Kidney tubule cell (primary cell): ENCODE data around the gene CTDSPL.
A peak's percentile ranks its signal among the peaks of the same experiment; 100 is the strongest.

ENCODE experiments used
- DNase-seq: peaks from one replicate; pipeline ENCODE4 v3.0.0-alpha.2; 2018; ENCODE audit warnings: low spot score

CTDSPL gene

DNA sequence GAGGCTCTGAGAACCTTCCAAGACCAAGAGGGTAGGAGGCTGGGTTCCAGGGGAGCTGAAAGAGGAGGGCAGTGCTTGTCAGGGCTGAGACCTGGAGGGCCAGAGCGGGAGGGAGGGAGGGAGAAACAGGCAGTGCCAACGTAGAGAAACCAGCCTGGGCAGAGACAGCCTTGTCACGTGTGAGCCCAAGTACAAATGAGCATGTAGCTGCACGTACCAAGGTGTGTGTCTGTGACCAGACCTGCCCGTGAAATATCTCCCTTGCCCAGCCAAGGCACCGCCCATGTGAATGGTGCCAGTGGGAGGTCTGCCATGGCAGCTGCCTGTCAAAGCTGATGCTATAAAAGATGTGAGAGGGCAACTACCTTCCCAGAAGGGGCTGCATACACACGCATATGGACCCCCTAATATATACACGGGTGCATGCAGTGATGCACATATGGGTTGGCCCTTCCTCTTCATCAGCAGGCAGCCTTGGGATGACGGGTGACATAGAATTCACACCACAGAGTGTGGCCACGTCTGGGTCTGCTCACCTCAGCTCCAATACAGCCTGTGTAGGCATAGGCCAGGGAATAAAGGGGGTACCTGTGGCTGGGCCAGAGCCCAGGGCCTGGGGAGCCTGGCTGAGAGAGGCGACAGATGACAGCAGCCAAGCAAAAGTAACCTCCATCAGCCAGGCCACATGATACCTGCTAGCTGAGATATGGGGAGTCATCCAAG is 7.8 kb upstream of the CTDSPL start:
- no peak for DNase-seq

DNA sequence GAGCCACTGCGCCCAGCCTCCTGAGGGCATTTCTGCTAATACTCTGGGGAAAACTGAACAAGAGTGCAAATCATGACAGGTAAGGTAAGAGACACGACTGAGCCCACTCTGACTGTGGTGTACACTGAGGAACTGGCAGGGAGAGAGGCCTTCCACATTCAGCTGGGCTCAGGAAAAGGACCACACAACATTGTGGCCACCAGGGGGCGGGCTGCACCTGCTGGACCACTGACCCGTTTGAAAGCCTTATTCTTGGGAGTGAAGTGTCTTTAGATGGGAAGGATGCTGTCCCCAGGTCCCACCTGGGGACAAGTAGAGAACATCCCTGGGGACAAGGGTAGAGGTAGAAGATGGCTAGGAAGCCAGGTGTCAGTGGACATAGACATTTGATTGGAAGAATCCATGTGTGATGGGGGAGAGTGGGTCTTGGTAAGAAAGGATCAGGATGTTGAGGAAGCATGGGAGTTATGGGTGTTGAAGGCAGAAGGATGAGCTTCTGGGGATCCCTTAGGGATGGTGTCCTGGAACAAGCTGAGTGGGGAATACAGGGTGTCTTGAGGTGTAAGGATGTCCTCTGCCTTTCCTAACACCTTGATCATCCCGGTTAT is 6.2 kb upstream of the CTDSPL start:
- DNase-seq: peak; percentile 72

DNA sequence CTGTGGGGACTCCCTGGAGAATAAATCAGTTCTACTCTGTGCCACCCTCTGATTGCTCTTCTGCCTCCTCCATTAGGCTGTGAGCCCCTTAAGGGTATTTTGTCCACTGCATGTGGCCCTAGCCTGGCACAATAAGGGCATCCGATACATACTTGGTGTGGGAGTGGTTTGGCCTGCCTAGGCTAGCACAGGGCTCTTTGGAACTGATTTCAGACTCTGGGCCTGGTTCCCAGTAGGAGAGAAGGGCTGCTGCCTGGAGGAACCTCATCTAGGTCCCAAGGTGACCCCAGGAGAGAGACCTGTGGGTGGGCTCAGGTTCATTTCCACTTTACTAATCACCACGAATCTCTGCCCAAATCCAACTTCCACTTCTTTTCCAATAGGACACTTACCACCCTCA is 5.3 kb upstream of the CTDSPL start:
- no peak for DNase-seq

DNA sequence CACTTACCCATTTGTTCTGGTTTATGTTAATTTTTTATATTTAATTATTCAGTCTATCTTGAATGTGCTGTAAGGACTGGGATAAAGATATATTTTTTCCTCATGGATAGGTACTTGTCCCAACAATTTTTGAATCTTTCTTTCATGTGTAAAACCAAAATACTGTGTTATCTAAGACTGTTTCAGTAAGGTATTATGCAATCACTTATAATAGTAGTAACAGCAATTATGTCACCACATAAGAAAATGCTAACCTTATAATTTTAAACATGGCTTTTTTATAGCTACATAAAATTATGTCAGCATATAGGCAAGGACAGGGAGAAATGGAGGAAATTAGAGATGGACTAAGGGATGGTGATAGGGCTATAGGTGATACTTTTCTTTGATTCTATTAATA is 2.9 kb upstream of the CTDSPL start:
- no peak for DNase-seq

DNA sequence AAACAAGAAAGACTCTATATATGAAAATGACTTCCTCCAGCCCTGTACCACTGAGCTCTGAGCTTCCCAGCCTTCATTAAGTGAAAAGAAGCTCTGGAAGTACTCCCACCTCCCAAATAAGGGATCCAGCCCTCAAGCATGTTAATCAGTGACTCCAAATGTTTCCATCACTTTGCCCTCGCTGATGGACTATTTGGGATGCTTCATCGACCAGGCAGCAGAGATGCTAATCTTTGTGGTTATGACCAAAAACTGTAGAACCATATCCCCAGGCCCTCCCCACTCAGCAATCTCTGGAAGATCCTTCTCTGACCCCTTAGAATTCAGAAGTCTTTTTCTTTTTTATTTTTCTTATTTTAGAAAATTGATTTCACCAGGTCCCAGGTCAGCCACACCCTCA is 2.3 kb upstream of the CTDSPL start:
- DNase-seq: peak; percentile 8

DNA sequence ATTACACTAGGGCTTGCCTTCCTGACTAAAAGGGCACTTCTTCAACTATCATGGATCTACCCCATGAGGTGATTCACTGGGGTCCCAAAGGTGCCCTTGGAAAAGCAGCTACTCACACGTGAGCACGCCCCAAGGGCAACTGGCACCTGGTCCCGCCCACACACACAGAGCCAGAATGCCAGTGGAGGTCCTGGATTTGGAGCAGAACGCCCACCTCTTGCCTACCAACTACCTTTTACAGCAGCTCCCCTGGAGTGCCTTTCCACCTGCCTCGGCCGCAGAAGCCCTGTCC is 1.8 kb upstream of the CTDSPL start:
- DNase-seq: no peak

DNA sequence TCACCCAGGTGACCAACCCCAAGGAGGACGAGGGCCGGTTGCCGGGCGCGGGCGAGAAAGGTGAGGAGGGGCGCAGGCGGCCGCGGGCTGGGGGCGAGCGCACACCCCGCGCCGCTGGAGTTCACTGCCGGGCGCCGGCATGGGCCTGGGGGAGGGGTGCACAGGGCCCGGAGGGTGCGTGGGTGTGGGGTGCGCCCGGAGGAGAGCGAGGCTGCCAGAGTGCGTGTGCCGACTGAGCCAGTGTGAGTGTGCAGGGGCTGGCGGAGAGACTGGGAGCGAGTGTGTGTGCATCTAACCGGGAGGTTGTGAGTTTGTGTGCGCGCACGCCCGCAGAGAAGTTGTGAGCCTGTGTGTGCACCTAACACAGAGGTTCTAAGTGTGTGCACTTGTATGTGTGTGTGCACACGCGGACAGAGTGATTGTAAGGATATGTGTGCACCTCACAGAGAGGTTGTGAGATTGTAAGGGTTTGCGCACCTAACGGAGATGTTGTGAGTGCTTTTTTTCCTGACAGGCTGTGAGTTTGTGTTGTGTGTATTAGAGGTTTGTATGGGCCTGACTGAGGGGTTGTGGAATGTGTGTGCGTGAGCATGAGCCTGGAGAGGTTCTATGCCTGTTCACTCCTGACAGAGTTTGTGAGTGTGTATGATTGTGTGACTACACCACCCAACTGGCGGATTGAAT is 681 bp downstream of the CTDSPL start:
- peak; percentile 57 for DNase-seq

DNA sequence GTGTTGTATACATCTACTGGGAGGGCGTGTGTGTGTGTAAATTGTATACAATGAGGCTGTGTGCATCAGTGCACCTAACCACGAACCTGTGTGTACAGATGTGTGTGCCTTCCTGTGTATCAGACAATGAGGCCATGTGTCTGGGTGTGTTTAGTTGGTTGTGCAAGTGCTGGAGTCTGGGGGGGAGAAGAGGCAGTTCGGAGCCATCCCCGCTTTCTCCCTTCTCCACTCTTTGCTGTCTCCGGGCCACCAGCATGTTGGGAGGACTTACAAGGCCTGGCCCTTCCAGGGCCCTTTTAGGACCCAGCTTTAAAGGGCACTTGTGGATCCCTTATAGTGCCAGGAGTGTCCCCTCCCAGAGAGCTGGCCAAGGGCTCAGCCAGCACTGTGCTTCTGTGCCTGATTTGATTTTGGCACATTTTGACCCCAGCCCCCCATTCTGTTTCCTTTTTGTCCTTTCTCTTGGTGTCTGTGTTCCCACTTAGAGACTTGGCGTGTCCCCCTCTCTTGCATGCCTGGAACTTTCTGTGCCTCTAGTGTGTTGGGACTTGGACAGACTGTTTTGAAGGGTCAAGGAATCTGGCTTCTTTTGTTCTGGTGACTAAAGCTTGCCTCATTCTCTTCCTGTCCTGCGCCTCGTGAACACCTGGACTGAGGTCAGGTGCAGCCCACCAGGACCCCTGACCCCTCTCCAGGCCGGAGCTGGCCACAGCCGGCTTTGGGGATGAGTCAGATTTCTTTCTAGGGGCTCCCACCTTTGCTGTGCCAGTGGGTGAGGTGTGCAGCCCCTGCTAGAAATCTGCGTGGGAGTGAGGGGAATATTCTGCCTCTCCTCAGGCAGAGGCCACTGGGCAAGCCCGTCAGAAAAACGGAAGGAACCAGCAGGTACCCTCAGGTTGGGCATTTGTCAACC is 1.5 kb downstream of the CTDSPL start:
- peak; percentile 42 for DNase-seq

DNA sequence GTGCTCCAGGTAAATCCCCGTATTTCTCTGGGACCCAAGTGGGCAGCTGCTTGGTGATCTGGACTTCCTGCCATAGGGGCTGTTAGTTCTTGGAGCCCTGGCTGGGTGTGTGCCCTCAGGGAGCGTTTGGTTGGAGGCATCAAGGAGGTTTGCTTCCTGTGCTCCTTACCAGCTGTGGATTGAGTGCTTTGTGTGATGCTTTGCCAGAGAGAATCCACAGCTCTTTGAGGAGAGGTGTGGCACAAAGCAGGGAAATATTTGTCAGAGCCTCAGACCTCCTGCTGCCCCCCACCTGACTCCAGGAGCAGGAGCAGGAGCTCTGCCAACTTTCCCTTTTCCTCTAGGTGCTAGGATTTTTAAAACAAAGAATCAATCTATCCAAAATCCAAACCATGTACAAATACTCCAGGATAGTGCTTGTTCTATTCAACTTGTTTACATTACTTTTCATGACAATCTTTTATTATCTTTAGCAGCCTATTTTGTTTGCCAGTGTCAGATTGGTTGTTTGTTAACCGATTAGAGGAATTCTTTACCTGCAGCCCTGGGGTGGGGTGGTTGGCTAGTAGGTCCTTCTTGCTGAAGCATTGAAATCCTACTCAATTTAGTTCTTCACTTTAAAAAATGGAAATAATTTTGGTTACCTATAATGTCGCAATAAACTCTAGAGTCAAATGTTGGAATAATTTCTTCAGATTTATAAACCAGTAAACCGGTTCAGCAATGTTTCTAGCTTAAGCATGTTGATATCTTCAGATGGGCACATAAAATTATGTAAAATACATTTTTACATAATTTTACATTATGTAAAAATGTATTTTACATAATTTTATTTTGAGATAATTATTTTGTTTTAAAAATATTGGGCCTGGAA is 2.5 kb downstream of the CTDSPL start:
- peak; percentile 31 for DNase-seq

DNA sequence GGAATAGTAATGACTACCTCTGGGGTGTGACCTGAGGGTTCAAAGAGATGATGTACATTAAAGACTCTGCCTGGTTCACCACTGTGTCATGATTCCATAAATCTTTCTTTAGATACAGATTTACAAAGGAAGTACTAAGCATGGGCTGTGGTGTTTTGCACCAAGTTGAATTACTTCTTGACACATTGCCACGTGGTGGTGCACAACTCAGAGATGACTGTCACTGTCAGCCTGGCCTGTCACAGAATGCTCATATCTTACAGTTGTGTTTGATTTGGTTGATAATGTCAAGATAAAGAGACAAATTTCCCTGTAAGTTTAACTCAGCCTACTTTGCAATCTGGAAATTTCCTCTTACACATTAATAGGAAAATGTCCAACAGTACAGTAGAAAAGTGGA is 3.2 kb downstream of the CTDSPL start:
- no peak for DNase-seq

DNA sequence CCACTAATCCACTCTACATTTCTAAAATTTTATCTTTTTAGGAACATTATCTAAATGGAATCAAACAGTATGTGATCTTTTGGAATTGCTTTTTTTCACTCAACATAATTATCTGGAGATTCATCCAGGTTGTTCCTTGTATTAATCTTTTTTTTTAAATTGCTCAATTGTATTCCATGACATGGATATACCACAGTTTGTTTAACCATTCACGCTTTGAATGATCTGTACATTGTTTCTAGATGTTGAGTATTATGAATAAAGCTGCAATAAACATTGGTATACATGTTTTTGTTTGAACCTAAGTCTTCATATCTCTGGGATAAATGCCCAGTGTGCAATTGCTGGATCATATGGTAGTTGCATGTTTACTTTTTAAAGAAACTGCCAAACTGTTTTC is 5.5 kb downstream of the CTDSPL start:
- no peak for DNase-seq

DNA sequence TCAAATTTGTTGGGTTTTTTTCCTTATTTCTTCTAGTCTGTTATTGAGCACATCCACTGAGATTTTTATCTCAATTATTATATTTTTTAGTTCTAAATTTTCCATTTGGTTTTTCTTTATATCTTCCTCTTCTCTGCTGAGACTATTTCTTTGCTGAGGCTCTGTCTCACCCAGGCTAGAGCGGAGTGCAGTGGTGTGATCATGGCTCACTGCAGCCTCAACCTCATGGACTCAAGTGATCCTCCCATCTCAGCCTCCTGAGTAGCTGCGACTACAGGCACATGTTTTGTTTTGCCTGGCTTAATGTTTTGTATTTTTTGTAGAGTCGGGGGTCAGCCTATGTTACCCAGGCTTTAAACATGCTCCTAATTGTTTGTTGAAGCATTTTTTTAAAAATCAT is 10.2 kb downstream of the CTDSPL start:
- no peak for DNase-seq

DNA sequence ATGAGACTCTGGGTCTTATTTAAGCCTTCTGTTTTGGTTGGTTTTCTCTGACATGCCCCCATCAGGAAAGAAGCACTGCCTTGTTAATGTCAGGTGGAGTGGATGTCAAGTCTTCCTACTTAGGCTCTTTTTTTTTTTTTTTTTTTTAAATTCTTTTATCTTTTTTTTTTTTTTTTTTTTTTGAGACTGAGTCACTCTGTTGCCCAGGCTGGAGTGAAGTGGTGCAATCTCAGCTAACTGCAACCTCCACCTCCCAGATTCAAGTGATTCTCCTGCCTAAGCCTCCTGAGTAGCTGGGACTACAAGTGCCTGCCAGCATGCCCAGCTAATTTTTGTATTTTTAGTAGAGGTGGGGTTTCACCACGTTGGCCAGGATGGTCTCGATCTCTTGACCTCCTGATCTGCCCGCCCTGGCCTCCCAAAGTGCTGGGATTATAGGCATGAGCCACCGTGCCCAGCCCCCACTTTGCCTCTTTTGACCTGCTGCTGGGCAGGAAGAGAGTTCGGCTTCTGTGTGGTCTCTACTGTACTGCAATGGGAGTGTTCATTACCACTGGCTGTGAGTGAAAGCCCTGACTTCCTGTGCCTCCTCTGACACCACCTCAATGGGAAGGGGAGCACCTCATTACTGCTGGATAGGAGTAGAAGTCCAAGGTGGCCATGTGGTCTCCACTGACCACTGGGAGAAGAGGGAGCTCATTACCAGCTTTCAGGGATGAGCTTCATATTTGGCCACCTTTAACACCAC is 10.9 kb downstream of the CTDSPL start:
- no peak for DNase-seq

DNA sequence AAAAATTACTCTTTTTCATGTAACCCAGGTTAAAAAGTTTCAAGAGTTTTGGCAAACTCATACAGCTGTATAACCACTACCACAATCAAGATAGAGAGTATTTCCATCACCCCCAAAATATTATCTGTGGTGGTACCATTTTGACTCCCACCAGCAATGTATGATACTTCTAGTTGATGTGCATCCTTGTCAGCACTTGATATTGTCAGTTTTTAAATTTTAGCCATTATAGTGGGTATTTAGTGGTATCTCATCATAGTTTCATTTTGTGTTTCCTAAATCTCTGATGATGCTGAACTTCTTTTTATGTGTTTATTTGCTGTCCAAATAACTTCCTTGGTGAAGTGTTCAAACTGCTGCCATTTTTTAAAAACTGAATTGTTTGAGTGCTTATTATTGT is 14.6 kb downstream of the CTDSPL start:
- DNase-seq: no peak

DNA sequence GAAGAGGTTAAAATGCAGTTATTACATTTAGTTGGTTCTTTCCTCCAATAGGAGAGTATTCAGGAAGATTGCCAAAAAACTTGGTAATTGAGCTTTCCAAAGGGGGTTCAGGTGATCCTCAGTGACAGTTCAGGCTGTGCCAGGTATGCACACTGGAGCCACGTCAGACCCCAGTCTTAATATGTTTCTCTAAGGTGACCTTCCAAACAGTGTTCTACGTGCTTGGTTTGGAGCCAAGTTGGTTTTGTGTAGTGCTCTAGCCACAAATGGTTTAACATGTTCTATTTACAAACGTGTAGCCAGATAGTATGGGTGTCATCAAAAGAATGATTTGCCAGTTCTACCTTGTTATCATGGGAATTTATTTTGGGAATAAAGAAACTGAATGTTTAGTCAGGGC is 21.0 kb downstream of the CTDSPL start:
- no peak for DNase-seq

DNA sequence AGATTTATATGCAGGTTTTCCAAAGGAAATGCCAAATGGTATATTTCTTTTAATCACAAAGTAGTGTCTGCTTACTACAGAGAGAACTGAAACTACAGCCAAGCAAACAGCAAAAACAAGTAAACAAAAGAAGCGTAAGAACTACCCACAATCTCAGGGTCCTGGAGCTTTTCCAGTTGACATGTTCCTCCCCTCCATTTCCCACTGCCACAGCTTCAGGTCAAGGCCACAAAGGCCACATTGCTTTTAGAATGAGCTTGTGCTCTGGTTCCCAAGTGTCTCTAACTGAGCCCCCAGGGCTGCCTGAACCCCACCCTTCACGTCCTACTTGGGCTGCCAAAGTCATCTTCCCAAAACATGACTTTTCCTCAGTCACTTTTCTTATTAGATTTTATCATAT is 24.1 kb downstream of the CTDSPL start:
- DNase-seq: no peak

DNA sequence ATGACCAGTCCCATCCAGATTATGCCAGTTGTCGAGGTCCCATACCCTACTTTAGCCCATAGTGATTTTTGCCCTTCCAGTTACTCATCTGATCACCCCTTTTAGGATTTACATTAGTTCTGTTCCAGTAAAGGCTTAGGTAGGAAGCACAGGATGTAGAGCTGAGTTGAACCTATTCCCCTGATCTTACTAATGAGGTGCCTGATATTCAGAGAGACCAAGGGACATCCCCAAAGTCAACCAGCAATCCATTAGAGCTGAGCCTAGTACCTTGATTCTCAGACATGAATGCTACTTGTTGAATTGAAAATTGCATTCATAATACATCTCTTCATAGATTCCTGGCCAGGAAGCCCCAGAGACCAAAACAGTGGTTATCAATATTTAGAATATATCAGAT is 24.7 kb downstream of the CTDSPL start:
- DNase-seq: no peak

DNA sequence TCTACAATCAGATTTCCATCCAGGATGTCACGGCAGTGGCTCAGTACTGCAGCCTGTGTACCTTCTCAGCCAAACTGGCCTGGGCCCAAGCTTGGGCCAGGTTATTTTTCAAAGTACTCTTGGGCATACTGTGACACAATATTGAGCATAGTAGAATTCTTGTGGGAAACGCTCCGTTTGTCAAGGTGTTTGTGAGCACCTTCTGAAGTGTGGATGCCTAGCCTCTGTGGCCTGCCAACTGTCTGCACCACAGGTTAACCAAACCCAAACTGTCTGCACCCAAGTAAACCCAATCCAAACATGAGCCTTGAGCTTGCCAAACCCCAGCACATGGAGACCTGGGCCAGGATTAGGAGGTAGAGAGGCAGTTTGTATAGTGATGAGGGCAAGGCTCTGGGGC is 25.4 kb downstream of the CTDSPL start:
- DNase-seq: peak; percentile 59

DNA sequence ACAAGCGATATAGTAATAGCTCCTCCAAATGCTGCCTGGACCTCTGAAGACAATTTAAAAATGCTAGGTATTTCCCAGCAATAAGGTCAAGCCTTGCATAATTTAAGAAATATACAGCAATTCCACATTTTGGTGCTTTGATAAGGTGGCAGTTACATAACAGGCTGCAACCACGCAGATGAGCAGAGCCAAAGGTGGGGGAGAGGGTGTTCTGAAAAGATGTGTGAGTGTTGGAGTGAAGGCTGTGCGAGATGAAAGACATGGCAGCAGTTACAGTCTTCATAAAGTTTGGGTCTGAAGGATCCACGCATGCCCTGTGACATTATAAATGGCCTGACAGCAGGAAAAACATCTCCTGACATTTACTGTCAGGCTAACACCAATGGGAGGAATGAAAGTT is 26.1 kb downstream of the CTDSPL start:
- DNase-seq: no peak

DNA sequence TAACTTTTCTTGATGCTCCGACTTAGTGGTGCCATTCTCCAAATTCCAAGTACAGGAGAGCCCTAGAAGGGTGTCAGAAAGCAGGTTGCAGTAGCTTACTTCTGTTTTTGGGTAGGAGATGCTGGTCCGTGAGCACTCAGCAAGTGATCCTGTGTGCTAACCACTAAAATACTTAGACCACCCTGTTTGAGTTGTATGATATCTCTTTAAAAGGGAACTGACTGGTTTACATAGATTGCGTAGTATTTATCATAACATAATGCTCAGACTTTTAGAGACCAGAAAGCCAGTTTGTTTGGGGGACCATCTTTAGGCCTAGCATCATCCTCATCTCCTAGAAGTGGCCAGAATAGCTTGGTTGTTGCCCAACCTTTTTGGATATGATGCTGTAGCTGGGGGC is 26.7 kb downstream of the CTDSPL start:
- no peak for DNase-seq

DNA sequence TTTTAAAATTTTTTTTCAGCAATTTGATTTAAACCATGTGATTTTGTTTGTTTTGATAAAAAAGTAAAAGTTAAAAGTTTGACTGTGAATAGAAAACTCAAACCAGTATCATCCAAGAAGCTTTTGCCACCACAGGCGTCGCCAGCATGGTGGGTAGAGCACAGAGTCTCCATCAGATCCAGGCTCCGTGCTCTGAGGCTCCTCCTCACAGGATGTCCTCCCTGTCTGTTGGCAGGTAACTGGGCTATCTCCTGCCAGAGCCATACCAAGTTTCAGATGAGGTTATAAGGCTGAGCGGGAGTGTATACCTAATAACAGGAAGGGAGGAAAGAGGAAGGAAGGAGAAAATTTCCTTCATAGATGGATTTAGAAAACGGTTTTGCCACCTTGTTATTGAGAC is 28.8 kb downstream of the CTDSPL start:
- DNase-seq: no peak
